Activated CD4-positive, alpha-beta T cell treated with anti-CD3 and anti-CD28 coated beads, Interleukin-2, amount 10 ng/mL, durations not matched to agents 24 days and 14 days (primary cell): Measurements from ENCODE around the gene GTF2B. TPM values are rescaled to one million over a fixed set of nuclear protein-coding genes. Genes with fewer than 3 reads are reported as not detected.
"Not testable (repeated sequence)": the region's sequence is repeated elsewhere in the genome, so short reads cannot be mapped to it uniquely, and the experiment has no call there.

Experiments
- DNase-seq: peaks from one replicate; pipeline ENCODE4 v3.0.0; 2022
- H3K27ac Mint-ChIP-seq: one replicate; pipeline ENCODE4 v1.8.0; 2022; ENCODE audit warnings: mild to moderate bottlenecking, mixed read lengths
- H3K27me3 Mint-ChIP-seq: one replicate; pipeline ENCODE4 v1.8.0; 2022; ENCODE audit warnings: mixed read lengths
- H3K36me3 Mint-ChIP-seq: one replicate; pipeline ENCODE4 v1.8.0; 2022; ENCODE audit warnings: low read depth, mild to moderate bottlenecking, mixed read lengths
- H3K4me1 Mint-ChIP-seq: one replicate; pipeline ENCODE4 v1.8.0; 2021; ENCODE audit warnings: mixed read lengths
- H3K4me3 Mint-ChIP-seq: one replicate; pipeline ENCODE4 v1.8.0; 2022; ENCODE audit warnings: mild to moderate bottlenecking, moderate library complexity, mixed read lengths
- H3K9me3 Mint-ChIP-seq: one replicate; pipeline ENCODE4 v1.8.0; 2021; ENCODE audit warnings: mixed read lengths
- intact Hi-C: fragments of 100-400 bp; cut with micrococcal nuclease; formaldehyde crosslinking; loops from one replicate; pipeline ENCODE4 v1.15.1; 2023
- total RNA-seq: library from RNA; stranded (reverse); gene quantifications from 2 replicates; pipeline ENCODE4 v1.2.3, GENCODE V29; 2022

Gene GTF2B, protein sequence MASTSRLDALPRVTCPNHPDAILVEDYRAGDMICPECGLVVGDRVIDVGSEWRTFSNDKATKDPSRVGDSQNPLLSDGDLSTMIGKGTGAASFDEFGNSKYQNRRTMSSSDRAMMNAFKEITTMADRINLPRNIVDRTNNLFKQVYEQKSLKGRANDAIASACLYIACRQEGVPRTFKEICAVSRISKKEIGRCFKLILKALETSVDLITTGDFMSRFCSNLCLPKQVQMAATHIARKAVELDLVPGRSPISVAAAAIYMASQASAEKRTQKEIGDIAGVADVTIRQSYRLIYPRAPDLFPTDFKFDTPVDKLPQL
- total RNA-seq, result 41.2 and 42.2 TPM in 2 replicates

- peak within 1 kb of the TSS; percentile 91 for H3K4me3 Mint-ChIP-seq
- peak within 1 kb of the TSS; percentile 98 for H3K27ac Mint-ChIP-seq
- DNase-seq, result peak; percentile 98
- peaks cover 21% of the 10 kb centered on the region for H3K36me3 Mint-ChIP-seq
- intact Hi-C loops, result loop anchor here (1.0 to 10.0 kb wide), 5 partner anchors 15 to 1103 kb away; partner anchors contain the start of genes KYAT3, PKN2, RBMXL1 and ZNF326
- peaks cover 6% of the 10 kb centered on the region for H3K27me3 Mint-ChIP-seq
- H3K4me1 Mint-ChIP-seq, result peaks cover 37% of the 10 kb centered on the region
- no peaks in the 10 kb centered on the region for H3K9me3 Mint-ChIP-seq
Measured at GRCh38 chr1:88891318-88891950, at the start of gene GTF2B. Gene GTF2B (minus strand): TSS chr1:88891567. CDS start chr1:88891499, 68 bp downstream.

GRCh38 chr1:88938528-88938927 is 47.2 kb upstream of the GTF2B start:
- H3K27ac Mint-ChIP-seq, H3K27me3 Mint-ChIP-seq, H3K4me3 Mint-ChIP-seq, intact Hi-C loops, H3K4me1 Mint-ChIP-seq, H3K9me3 Mint-ChIP-seq: not testable (repeated sequence)
- peaks cover 74% of the 10 kb centered on the region for H3K36me3 Mint-ChIP-seq
- peak; percentile 27 for DNase-seq

- Mint-ChIP-seq H3K9me3 (no peaks in the 10 kb centered on the region), H3K4me3 (no peak overlapping the region), H3K4me1 (peaks cover 8% of the 10 kb centered on the region), H3K36me3 (peaks cover 68% of the 10 kb centered on the region), H3K27ac (no peak overlapping the region), H3K27me3 (no peaks in the 10 kb centered on the region)
- intact Hi-C loops, result no loop called here
- DNase-seq, result peak; percentile 55
Measured at GRCh38 chr1:88936760-88937342, 45.5 kb upstream of the GTF2B start.

GRCh38 chr1:88936223-88936523 is 44.8 kb upstream of the GTF2B start:
- intact Hi-C loops, result no loop called here
- Mint-ChIP-seq H3K27me3 (no peaks in the 10 kb centered on the region), H3K4me3 (no peak overlapping the region), H3K4me1 (peaks cover 10% of the 10 kb centered on the region), H3K36me3 (peaks cover 66% of the 10 kb centered on the region), H3K9me3 (no peaks in the 10 kb centered on the region), H3K27ac (no peak overlapping the region)
- no peak for DNase-seq

DNA sequence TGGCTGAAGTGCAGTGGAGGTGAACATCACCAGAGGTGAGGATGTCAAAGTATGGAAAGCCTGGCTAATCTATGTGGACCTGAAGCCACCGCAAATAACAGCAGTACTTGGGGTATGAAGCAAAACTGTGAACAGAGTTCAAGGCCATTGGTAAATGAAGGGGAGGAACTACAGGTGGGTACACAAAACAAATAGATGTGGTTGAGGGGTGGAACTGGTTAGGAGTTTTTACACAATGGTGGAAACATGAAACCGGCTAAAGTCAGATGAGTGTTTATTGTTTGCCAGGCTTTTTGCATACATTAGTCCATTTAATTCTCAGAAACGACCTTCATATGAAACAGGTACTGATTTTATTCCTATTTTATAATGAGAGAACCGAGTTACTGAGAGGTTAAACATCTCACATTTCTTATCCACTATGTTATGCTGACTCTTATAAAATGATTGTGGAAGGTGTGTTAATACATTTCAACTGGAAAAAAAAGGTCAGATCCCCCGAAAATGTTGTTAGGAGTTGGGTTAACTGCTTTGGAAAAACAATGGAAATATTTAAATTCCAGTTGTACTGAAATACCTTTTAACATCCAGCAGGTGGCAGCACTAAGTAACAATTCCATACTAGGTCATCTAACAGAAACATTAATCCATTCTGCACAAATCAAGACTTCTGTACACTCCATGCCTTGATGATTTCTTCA is 44.3 kb upstream of the GTF2B start:
- H3K27me3 Mint-ChIP-seq, result no peaks in the 10 kb centered on the region
- DNase-seq, result peak; percentile 66
- peaks cover 64% of the 10 kb centered on the region for H3K36me3 Mint-ChIP-seq
- no peaks in the 10 kb centered on the region for H3K9me3 Mint-ChIP-seq
- peaks cover 10% of the 10 kb centered on the region for H3K4me1 Mint-ChIP-seq
- intact Hi-C loops, result no loop called here
- no peak overlapping the region for H3K27ac Mint-ChIP-seq
- H3K4me3 Mint-ChIP-seq, result no peak overlapping the region

DNA sequence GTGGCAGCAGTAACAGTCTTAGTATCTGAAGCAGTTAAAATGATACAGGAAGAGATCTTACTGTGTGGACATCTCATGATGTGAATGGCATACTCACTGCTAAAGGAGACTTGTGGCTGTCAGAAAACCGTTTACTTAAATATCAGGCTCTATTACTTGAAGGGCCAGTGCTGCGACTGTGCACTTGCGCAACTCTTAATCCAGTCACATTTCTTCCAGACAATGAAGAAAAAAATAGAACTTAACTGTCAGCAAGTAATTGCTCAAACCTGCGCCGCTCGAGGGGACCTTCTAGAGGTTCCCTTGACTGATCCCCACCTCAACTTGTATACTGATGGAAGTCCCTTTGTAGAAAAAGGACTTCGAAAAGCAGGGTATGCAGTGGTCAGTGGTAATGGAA is 38.8 kb upstream of the GTF2B start:
- H3K27ac Mint-ChIP-seq, H3K9me3 Mint-ChIP-seq, H3K4me3 Mint-ChIP-seq, intact Hi-C loops, H3K27me3 Mint-ChIP-seq, H3K4me1 Mint-ChIP-seq: not testable (repeated sequence)
- DNase-seq, result peak; percentile 42
- peaks cover 58% of the 10 kb centered on the region for H3K36me3 Mint-ChIP-seq

- H3K4me3 Mint-ChIP-seq, result no peak overlapping the region
- intact Hi-C loops, result no loop called here
- H3K27me3 Mint-ChIP-seq, result no peaks in the 10 kb centered on the region
- H3K9me3 Mint-ChIP-seq, result peaks cover 8% of the 10 kb centered on the region
- no peak for DNase-seq
- H3K36me3 Mint-ChIP-seq, result peaks cover 80% of the 10 kb centered on the region
- no peak overlapping the region for H3K27ac Mint-ChIP-seq
- no peaks in the 10 kb centered on the region for H3K4me1 Mint-ChIP-seq
Measured at GRCh38 chr1:88923224-88923623, 31.9 kb upstream of the GTF2B start.

DNA sequence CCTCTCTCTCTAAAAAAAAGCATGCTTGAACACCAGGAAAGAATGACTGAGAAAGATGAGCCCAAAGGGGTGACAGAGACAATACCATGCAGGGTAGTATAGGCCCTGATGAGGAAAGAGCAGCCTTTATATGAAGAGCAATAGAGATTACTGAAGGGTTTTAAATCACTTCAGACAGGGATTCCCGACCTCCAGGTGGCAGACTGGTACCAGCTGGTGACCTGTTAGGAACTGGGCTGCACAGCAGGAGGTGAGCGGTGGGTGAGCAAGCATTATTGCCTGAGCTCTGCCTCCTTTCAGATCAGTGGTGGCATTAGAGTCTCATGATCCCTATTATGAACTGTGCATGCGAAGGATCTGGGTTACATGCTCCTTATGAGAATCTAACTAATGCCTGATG is 30.8 kb upstream of the GTF2B start:
- no peak overlapping the region for H3K4me3 Mint-ChIP-seq
- no peak overlapping the region for H3K27ac Mint-ChIP-seq
- intact Hi-C loops, result no loop called here
- peaks cover 1% of the 10 kb centered on the region for H3K4me1 Mint-ChIP-seq
- H3K27me3 Mint-ChIP-seq, result no peaks in the 10 kb centered on the region
- DNase-seq, result no peak
- H3K9me3 Mint-ChIP-seq, result peaks cover 10% of the 10 kb centered on the region
- peaks cover 78% of the 10 kb centered on the region for H3K36me3 Mint-ChIP-seq

DNA sequence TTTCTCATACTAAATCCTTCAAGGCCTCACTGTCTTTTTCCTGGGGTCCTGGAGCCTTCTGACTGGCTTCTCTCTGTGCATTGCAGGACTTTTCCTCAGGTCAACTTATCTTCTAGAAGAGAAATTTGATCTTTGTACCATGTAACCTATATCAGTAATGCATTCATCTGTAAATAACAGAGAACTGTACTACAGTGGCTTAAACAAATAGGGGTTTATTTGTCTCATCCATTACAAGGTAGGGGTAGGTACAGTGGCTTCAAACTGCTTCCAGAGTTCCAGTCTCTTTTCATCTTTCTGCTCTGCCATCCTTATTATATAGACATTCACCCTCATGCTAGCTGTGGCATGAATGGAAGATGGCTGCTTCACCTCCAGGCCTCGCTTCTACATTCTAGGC is 29.5 kb upstream of the GTF2B start:
- no peak overlapping the region for H3K27ac Mint-ChIP-seq
- peaks cover 12% of the 10 kb centered on the region for H3K4me1 Mint-ChIP-seq
- no peaks in the 10 kb centered on the region for H3K27me3 Mint-ChIP-seq
- DNase-seq, result no peak
- no peak overlapping the region for H3K4me3 Mint-ChIP-seq
- H3K9me3 Mint-ChIP-seq, result peaks cover 16% of the 10 kb centered on the region
- peaks cover 81% of the 10 kb centered on the region for H3K36me3 Mint-ChIP-seq
- intact Hi-C loops, result no loop called here

DNA sequence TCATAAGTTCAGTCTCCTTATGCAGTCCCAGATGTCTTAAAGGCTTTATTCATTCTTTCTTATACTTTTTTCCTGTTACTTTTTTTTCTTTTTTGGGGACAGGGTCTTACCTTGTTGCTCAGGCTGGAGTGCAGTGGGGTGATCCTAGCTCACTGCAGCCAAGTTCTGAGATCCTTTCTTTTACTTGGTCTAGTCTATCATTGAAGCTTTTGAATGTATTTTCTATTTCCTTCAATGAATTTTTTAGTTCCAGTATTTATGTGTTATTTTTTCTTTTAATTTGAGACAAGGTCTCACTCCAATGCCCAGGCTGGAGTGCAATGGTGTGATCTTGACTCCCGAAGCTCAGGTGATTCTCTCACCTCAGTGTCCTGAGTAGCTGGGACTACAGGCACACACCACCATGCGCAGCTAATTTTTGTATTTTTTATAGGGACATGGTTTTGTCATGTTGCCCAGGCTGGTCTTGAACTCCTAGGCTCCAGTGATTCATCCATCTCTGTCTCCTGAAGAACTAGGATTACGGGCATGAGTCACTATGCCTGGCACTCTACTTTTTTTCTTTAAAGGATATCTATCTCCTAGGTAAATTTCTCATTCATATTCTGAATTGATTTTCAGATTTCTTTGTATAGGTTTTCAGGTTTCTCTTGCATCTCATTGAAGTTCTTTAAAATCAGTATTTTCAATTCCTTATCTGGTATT is 26.1 kb upstream of the GTF2B start:
- no peak for DNase-seq
- H3K27ac Mint-ChIP-seq, result no peak overlapping the region
- no peak overlapping the region for H3K4me3 Mint-ChIP-seq
- H3K27me3 Mint-ChIP-seq, result peaks cover 5% of the 10 kb centered on the region
- peaks cover 63% of the 10 kb centered on the region for H3K36me3 Mint-ChIP-seq
- H3K9me3 Mint-ChIP-seq, result peaks cover 24% of the 10 kb centered on the region
- H3K4me1 Mint-ChIP-seq, result peaks cover 13% of the 10 kb centered on the region
- intact Hi-C loops, result no loop called here

- no peak overlapping the region for H3K27ac Mint-ChIP-seq
- peaks cover 5% of the 10 kb centered on the region for H3K27me3 Mint-ChIP-seq
- intact Hi-C loops, result no loop called here
- peaks cover 16% of the 10 kb centered on the region for H3K4me1 Mint-ChIP-seq
- H3K4me3 Mint-ChIP-seq, result no peak overlapping the region
- H3K36me3 Mint-ChIP-seq, result peaks cover 60% of the 10 kb centered on the region
- H3K9me3 Mint-ChIP-seq, result peaks cover 24% of the 10 kb centered on the region
- no peak for DNase-seq
Measured at GRCh38 chr1:88916883-88917282, 25.5 kb upstream of the GTF2B start.

DNA sequence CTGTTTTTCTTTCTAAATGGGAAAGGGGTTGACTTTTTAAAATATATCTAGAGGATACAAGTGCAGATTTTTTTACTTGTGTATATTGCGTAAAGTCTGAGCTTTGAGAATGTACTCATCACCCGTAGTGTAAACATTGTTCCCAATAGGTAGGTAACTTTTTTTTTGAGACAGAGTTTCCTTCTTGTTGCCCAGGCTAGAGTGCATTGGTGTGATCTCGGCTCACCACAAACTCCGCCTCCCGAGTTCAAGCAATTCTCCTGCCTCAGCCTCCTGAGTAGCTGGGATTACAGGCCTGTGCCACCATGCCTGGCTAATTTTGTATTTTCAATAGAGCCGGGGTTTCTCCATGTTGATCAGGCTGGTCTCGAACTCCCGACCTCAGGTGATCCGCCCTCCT is 20.4 kb upstream of the GTF2B start:
- Mint-ChIP-seq H3K36me3 (peaks cover 17% of the 10 kb centered on the region), H3K9me3 (peaks cover 20% of the 10 kb centered on the region), H3K4me1 (peaks cover 14% of the 10 kb centered on the region)
- H3K27me3 Mint-ChIP-seq, H3K4me3 Mint-ChIP-seq, DNase-seq, intact Hi-C loops, H3K27ac Mint-ChIP-seq: not testable (repeated sequence)

DNA sequence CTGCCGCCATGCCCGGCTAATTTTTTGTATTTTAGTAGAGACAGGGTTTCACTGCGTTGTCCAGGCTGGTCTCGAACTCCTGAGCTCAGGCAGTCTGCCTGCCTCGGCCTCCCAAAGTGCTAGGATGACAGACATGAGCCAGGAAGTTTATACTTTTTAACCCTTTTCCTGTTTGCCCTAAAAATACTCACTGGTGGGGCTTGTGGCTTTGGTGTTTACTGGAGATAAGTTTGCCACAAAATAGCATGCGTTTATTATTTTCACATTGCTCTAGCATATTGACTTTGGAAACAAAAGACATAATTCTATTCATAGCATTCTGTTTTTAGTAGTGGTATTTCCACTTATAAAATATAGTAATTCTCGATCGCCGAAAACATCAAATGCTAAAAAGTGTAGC is 19.8 kb upstream of the GTF2B start:
- no peak overlapping the region for H3K27ac Mint-ChIP-seq
- H3K36me3 Mint-ChIP-seq, result peaks cover 13% of the 10 kb centered on the region
- intact Hi-C loops, result no loop called here

More for the DNA sequence above, 19.8 kb upstream of the GTF2B start:
- peaks cover 6% of the 10 kb centered on the region for H3K27me3 Mint-ChIP-seq
- no peak overlapping the region for H3K4me3 Mint-ChIP-seq
- H3K4me1 Mint-ChIP-seq, result peaks cover 9% of the 10 kb centered on the region
- peaks cover 19% of the 10 kb centered on the region for H3K9me3 Mint-ChIP-seq
- DNase-seq, result no peak
